IMR-90 (cell line): ENCODE measurements around the gene LAMTOR3.

Experiments used
- BHLHE40 ChIP-seq: fragments of 150-350 bp; IDR thresholded peaks from 2 replicates; pipeline ENCODE4 v1.6.1; 2016; ENCODE audit warnings: mild to moderate bottlenecking, low read depth, low read length
- CEBPB ChIP-seq: IDR thresholded peaks from 2 replicates; pipeline ENCODE4 v1.6.1; 2012; ENCODE audit warnings: low read depth, low read length, improper control_type of control experiment
- CTCF ChIP-seq: conservative IDR thresholded peaks from 2 replicates; pipeline ENCODE4 v1.5.1; 2012; ENCODE audit warnings: mild to moderate bottlenecking, low read depth, low read length, improper control_type of control experiment
- FOS ChIP-seq: fragments of 150-350 bp; IDR thresholded peaks from 2 replicates; pipeline ENCODE4 v1.6.1; 2016; ENCODE audit warnings: low read depth, low read length
- MAFK ChIP-seq: IDR thresholded peaks from 2 replicates; pipeline ENCODE4 v1.6.1; 2012; ENCODE audit warnings: low read depth, low read length, improper control_type of control experiment
- MAZ ChIP-seq: IDR thresholded peaks from 2 replicates; pipeline ENCODE4 v1.6.1; 2012; ENCODE audit warnings: low read depth, mild to moderate bottlenecking, low read length, improper control_type of control experiment, moderate library complexity, borderline replicate concordance
- MXI1 ChIP-seq: IDR thresholded peaks from 2 replicates; pipeline ENCODE4 v1.6.1; 2012; ENCODE audit warnings: low read depth, mild to moderate bottlenecking, low read length, moderate library complexity, borderline replicate concordance
- POLR2A ChIP-seq: IDR thresholded peaks from 2 replicates; pipeline ENCODE4 v1.6.1; 2012; ENCODE audit warnings: mild to moderate bottlenecking, low read depth, low read length
- RAD21 ChIP-seq: IDR thresholded peaks from 2 replicates; pipeline ENCODE4 v1.6.1; 2012; ENCODE audit warnings: low read length, improper control_type of control experiment
- RCOR1 ChIP-seq: IDR thresholded peaks from 2 replicates; pipeline ENCODE4 v1.6.1; 2012; ENCODE audit warnings: mild to moderate bottlenecking, low read length, improper control_type of control experiment; ENCODE audit not compliant: insufficient replicate concordance
- SMC3 ChIP-seq: fragments of 150-350 bp; IDR thresholded peaks from 2 replicates; pipeline ENCODE4 v1.6.1; 2016; ENCODE audit warnings: low read depth, mild to moderate bottlenecking, antibody characterized with exemption, low read length, moderate library complexity
- USF2 ChIP-seq: fragments of 150-350 bp; IDR thresholded peaks from 2 replicates; pipeline ENCODE4 v1.6.1; 2017; ENCODE audit warnings: mild to moderate bottlenecking, antibody characterized with exemption, low read length, low read depth

DNA sequence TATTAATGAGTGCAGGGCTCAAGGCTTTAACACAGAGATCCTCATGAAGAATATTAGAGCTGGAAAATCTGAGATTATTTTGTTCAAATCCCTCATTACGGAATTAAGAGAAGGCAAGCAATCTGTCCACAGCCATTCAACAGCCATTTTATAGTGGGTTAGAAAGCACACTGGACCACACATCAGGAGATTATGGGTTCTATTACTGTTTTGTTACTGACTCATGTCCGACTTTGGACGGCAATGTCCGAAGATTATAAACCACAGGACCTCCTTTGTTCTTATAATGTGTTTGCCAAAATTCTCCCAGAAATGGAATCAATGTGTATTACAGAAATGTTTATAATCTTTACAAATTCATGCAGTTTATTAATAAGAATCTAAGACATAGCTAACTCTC is 8.1 kb downstream of the LAMTOR3 start:
- TF ChIP-seq SMC3 = no peak
- no peak for TF ChIP-seq RAD21
- no peak for TF ChIP-seq POLR2A
- TF ChIP-seq CTCF = no peak
- no peak for TF ChIP-seq USF2
- no peak for TF ChIP-seq MAFK
- TF ChIP-seq RCOR1 = no peak
- TF ChIP-seq CEBPB = no peak
- no peak for TF ChIP-seq MXI1
- no peak for TF ChIP-seq BHLHE40
- no peak for TF ChIP-seq FOS
- TF ChIP-seq MAZ = no peak
